ENCODE results near the gene GLP2R.

GRCh38 chr17:9918352-9918751 is 92.6 kb downstream of the GLP2R start:
- no peak for TF ChIP-seq CTCF (IDR thresholded peaks at IDR 0.05 in 4 of 5, conservative IDR thresholded peaks at IDR 0.05 in 1 of 5)
- no peak for TF ChIP-seq POLR2A (IDR thresholded peaks at IDR 0.05)

Data from gastrocnemius medialis (tissue), 4 donors.